Measurements from ENCODE around the gene EEFSEC. TPM values are rescaled to one million over a fixed set of nuclear protein-coding genes. Genes with fewer than 3 reads are reported as not detected.

The EEFSEC gene
- total RNA-seq, 1 donor from 2014 or later: 18.7 TPM

DNA sequence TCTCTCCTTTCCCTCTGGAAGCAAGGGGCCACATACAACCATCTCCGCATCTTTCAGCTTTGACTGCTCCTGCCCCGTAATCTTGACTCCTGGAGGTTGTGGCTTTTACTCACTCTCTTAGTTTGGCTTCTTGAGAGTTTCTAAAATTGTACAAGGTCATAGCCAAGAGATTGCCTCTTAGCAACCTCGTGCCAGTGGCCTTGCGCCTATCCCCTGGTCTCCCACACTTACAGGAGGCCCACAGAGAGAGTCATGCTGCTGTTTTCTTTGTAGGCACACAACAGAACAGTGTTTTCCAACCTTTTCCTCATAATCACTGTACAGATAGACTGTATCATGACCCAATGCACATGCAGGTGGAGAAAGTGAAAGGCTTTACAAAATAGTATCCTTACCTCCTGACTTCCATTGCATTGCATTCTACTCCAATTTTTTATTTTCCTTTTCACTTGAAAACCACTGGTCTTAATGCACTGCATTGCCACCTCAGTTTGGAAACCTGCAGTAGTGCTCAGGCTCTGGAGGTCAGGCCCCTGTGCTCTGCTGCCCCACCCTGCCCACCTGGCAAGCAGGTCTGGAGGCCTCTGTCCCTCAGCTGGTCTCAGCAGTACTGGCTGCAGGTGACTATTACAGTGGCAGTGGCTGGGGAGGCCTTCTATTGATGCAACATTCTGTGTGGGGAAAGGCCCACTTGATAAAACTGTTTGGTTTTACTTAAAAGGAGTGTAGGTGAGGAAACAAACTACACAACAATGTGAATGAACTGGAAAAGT lies 157.2 kb downstream of the EEFSEC start:
- Mint-ChIP-seq H3K9me3 (no peaks in the 10 kb centered on the region), H3K27me3 (ENCODE audit: insufficient read depth) (no peaks in the 10 kb centered on the region), H3K4me3 (no peak overlapping the region), H3K4me1 (ENCODE audit: low read depth) (no peaks in the 10 kb centered on the region), H3K36me3 (ENCODE audit: low read depth) (no peaks in the 10 kb centered on the region), H3K27ac (no peak overlapping the region)
- DNase-seq (ENCODE audit: low spot score): no peak
- intact Hi-C loops (cut with micrococcal nuclease): no loop called here

DNA sequence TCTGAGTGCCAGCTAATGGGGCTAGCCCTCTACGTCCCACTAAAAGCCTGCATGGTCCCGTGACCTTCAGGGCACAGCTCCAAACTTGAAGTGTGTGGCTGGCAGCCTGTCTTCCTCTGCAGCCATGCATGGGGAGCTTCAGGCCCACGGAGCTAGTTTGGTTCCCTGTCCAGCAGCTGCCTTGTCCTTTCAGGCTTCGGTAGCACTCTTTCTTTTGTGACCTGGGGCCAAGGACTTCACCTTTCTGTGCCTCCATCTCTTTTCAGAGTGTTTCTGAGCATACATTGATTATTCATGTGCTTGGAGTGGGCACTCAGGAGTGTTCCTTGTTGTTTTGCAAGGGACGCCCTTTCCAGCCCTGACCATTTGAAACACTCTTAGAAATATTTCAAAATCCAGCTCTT lies 158.2 kb downstream of the EEFSEC start:
- intact Hi-C loops (cut with micrococcal nuclease): no loop called here
- Mint-ChIP-seq H3K36me3 (ENCODE audit: low read depth) (peaks cover 2% of the 10 kb centered on the region), H3K4me3 (no peak overlapping the region)

DNA sequence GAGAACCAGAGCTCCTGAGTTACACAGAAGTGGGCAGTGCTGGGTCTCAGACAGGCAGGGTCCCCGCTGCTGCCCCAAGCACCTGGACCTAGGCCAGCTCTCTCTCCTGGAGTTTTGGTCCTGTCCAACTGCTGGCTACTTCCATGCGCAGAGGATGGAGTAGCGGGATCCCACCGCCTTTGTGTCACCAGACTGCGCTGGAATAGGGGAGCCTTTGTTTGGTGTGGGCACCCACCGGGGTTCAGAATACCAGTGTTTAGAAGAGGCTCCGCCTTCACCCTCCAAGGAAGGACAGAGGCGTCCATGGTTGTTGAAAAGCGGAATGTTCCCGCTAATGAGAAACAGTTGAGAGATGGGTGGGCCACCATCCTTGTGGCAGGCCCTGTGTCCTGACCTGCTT lies 159.0 kb downstream of the EEFSEC start:
- peaks cover 2% of the 10 kb centered on the region for H3K36me3 Mint-ChIP-seq (ENCODE audit: low read depth)
- no peaks in the 10 kb centered on the region for H3K27me3 Mint-ChIP-seq (ENCODE audit: insufficient read depth)
- H3K9me3 Mint-ChIP-seq: no peaks in the 10 kb centered on the region
- no peak overlapping the region for H3K27ac Mint-ChIP-seq
- no peak for DNase-seq (ENCODE audit: low spot score)
- no peak overlapping the region for H3K4me3 Mint-ChIP-seq
- peaks cover 9% of the 10 kb centered on the region for H3K4me1 Mint-ChIP-seq (ENCODE audit: low read depth)
- intact Hi-C loops (cut with micrococcal nuclease): no loop called here

More for the DNA sequence above, 158.2 kb downstream of the EEFSEC start:
- Mint-ChIP-seq H3K27ac (no peak overlapping the region), H3K9me3 (no peaks in the 10 kb centered on the region), H3K4me1 (ENCODE audit: low read depth) (peaks cover 6% of the 10 kb centered on the region), H3K27me3 (ENCODE audit: insufficient read depth) (no peaks in the 10 kb centered on the region)
- no peak for DNase-seq (ENCODE audit: low spot score)

DNA sequence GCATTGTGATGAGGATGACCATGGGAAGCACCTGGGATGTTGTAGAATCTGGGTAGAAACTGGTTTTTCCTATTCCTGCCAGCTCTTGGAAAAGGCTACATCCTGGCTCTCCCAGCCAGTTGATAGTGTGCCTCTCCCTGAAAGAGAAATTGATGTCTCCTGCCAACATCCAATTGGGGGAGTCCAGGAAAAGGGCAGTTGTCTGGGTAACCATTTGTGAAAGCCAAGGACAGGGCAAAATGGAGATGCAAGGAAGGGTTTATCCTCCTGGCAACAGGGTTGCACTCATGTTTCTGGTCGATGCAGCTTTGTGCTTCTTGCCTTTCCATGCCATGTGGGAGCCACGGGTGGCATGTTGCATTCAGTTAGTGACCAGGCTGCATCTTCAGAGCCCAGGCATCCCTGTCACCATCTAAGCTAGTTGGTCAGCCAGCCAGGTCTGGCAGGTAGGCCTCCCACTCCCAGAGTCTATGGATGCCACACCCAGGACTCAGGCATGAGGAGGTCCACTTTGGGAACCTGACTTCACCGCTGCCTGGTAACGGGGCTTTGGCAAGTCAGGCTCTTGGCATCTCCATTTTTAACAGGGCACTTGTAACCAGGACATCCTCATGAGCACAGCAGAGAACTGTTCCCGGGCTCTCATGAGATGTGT lies 159.9 kb downstream of the EEFSEC start:
- no peak for DNase-seq (ENCODE audit: low spot score)
- H3K27ac Mint-ChIP-seq: no peak overlapping the region

DNA sequence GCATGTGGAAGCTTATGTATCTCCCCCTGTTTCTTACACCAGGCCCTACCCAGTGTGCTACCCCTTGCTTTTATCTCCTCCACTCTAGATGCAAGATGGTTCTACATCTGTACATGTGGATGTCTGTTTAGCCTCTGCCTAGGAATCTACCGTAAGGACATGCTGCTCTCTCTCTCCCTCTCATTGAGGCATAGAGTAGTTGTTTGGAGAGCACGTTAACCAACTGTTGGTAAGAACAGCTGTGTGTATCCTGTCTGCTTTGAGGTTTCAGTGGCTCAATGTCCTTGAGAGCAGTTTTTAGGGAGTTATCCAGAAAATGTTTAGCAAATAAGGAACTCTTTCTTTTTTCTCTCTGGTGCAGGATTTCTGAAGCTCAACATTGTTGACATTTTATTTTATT lies 160.7 kb downstream of the EEFSEC start:
- Mint-ChIP-seq H3K36me3 (ENCODE audit: low read depth) (peaks cover 4% of the 10 kb centered on the region), H3K4me3 (no peak overlapping the region), H3K27ac (no peak overlapping the region), H3K9me3 (no peaks in the 10 kb centered on the region), H3K4me1 (ENCODE audit: low read depth) (peaks cover 9% of the 10 kb centered on the region), H3K27me3 (ENCODE audit: insufficient read depth) (no peaks in the 10 kb centered on the region)
- intact Hi-C loops (cut with micrococcal nuclease): no loop called here
- DNase-seq (ENCODE audit: low spot score): no peak

More for the DNA sequence above, 159.9 kb downstream of the EEFSEC start:
- Mint-ChIP-seq H3K9me3 (no peaks in the 10 kb centered on the region), H3K4me3 (no peak overlapping the region), H3K36me3 (ENCODE audit: low read depth) (peaks cover 2% of the 10 kb centered on the region), H3K27me3 (ENCODE audit: insufficient read depth) (no peaks in the 10 kb centered on the region), H3K4me1 (ENCODE audit: low read depth) (peaks cover 9% of the 10 kb centered on the region)
- intact Hi-C loops (cut with micrococcal nuclease): no loop called here

DNA sequence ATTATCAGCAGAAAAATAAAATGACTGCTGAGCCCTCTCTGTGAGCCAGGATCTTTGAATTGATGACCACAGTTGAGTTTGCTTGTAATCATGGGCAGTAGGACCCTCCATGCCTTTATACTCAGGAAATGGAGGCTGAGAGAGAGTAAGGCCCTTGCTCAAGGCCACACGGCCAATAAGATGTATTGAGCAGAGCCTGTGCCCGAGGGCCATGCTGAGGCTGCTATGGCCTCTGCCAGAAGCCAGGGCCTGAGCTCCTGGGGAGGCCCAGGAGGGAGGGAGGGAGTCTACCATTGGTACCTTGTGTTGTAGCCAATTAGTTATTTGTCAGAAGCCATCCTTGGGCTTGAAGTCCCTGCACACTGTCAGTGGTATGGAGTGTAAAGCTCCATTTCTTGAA lies 162.0 kb downstream of the EEFSEC start:
- Mint-ChIP-seq H3K4me3 (no peak overlapping the region), H3K4me1 (ENCODE audit: low read depth) (peaks cover 9% of the 10 kb centered on the region), H3K27ac (no peak overlapping the region), H3K27me3 (ENCODE audit: insufficient read depth) (no peaks in the 10 kb centered on the region), H3K36me3 (ENCODE audit: low read depth) (peaks cover 4% of the 10 kb centered on the region), H3K9me3 (no peaks in the 10 kb centered on the region)
- no peak for DNase-seq (ENCODE audit: low spot score)
- intact Hi-C loops (cut with micrococcal nuclease): no loop called here

DNA sequence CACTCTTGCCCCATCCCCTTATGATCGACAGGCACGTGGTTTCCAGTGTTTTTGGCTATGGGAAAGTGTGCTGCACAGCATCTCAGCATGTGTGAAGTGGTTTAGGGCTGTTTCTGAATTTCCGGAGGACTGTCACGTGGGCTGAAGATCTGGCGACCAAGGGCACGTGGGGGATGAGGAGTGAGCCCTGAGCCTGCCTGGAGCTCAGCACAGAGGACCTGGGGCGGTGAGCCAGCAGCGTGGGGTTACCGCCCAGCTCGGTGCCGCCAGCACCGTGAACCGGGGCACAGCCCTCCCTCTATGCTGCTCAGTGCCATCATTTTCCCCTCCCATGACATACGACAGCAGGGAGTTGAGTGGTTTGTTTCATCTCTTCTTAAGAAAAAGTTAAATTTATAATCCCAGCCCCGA lies 163.2 kb downstream of the EEFSEC start:
- Mint-ChIP-seq H3K27me3 (ENCODE audit: insufficient read depth) (no peaks in the 10 kb centered on the region), H3K27ac (peak overlapping the region; percentile 65), H3K9me3 (no peaks in the 10 kb centered on the region), H3K36me3 (ENCODE audit: low read depth) (peaks cover 4% of the 10 kb centered on the region), H3K4me1 (ENCODE audit: low read depth) (peaks cover 9% of the 10 kb centered on the region), H3K4me3 (peak overlapping the region; percentile 2)
- DNase-seq (ENCODE audit: low spot score): peak; percentile 26
- intact Hi-C loops (cut with micrococcal nuclease): no loop called here

DNA sequence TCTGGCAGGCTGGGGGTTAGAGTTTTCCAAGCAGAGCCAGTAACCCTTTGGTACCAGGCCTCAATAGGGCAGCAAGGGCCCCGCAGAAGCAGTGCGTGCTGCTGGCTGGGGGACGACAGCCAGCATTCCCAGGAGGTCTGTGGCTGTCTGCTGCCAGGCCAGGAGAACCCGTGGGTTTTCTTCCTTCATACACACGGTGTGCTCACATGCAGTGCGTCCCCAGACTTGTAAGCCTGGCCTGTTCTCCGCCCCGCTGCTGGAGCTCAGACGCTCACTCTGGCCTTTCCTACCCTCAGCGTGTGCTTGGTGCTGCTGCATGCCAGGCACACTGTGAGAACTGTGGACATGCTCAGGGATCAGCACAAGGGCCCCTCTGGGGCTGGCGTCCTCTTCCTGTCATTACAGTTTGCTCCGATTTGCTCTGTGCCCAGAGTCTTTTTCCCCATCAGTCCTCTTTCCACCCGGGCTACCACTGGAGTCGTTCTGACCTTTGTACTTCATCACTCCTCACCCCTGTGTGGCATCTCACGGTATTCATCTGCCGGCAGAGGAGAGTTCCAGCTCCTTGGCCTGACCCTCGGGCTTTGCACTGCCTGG lies 163.9 kb downstream of the EEFSEC start:
- Mint-ChIP-seq H3K4me1 (ENCODE audit: low read depth) (peaks cover 9% of the 10 kb centered on the region), H3K36me3 (ENCODE audit: low read depth) (peaks cover 4% of the 10 kb centered on the region), H3K27me3 (ENCODE audit: insufficient read depth) (no peaks in the 10 kb centered on the region), H3K9me3 (no peaks in the 10 kb centered on the region), H3K4me3 (no peak overlapping the region), H3K27ac (no peak overlapping the region)
- no peak for DNase-seq (ENCODE audit: low spot score)
- intact Hi-C loops (cut with micrococcal nuclease): no loop called here

DNA sequence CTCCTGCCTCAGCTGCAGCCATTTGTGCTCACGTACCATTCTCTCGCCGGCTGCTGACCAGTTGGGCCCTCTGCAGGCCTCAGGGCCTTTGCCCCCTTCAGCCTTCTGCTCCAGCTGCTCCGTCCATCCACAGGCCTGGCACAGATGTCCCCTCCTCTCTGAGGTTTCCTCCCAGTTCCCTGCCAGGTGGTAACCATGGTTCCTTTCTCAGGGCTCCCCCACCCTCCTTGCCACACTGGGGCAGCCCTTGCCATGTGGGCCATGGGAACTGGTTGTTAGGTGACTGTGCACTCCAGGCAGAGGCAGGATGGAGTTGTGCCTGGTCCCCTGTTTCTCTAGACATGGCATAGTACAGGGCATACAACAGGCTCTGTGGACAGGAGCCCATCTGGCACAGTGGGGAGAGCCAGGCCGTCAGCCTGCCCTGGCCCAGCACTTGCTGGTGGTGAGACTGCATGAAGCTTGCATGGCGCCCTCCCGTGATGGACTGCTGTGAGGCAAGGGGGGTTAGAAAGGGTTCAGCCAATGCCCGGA lies 164.5 kb downstream of the EEFSEC start:
- peaks cover 4% of the 10 kb centered on the region for H3K36me3 Mint-ChIP-seq (ENCODE audit: low read depth)

DNA sequence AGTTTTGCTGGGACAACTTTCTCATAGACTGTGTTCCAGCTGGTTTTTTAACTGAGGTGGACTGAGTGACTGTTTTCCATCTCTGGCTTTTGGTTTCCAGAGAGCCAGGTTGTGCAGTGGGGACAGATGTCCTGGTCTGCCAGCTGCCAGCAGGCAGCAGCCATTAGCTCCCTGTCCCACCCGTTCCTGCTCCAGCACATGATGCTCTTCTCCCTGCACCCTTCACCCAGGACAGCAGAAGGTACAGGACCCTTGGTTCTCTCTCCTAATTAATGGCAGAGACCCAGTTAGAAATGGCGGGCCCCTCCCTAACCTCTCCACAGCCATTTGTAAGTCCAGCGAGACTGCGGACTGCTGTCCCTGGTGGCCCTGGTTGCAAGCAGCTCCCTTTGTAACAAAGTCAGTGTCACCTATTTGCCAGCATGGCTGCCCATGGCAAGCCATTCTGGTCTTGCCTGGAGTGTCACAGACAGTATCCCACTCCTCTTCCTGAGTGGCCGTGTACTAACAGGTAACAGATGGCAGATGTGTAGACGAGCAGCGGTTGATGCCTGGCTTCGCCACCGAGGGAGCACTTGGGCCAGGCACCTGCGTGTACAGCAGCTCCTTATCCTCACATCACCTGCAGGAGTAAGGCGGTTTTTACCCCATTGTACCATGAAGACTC lies 165.1 kb downstream of the EEFSEC start:
- intact Hi-C loops (cut with micrococcal nuclease): no loop called here
- peaks cover 4% of the 10 kb centered on the region for H3K36me3 Mint-ChIP-seq (ENCODE audit: low read depth)

More for the DNA sequence above, 164.5 kb downstream of the EEFSEC start:
- no peak for DNase-seq (ENCODE audit: low spot score)
- no peaks in the 10 kb centered on the region for H3K9me3 Mint-ChIP-seq
- intact Hi-C loops (cut with micrococcal nuclease): no loop called here
- no peak overlapping the region for H3K4me3 Mint-ChIP-seq
- H3K27me3 Mint-ChIP-seq (ENCODE audit: insufficient read depth): no peaks in the 10 kb centered on the region
- H3K4me1 Mint-ChIP-seq (ENCODE audit: low read depth): peaks cover 9% of the 10 kb centered on the region
- no peak overlapping the region for H3K27ac Mint-ChIP-seq

DNA sequence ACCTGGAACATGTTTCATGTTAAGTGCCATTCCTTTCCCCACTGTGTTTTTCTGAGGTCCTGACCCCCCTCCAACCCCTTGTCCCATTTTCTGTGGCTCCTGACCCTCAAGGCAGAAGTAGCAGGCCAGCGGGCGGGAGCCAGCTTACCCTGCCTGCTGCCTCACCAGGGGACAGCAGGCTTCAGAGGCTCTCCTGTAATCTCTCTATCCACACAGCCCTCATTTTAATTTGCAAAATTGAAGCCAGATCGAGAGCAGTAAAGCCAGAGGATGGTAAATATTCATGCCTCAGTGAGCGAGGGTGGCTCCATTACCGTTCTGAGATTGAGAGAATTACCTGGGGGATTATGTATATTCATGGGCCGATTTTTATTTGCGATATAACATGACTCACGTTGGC lies 165.8 kb downstream of the EEFSEC start:
- Mint-ChIP-seq H3K27me3 (ENCODE audit: insufficient read depth) (no peaks in the 10 kb centered on the region), H3K9me3 (no peaks in the 10 kb centered on the region), H3K27ac (no peak overlapping the region), H3K4me1 (ENCODE audit: low read depth) (peaks cover 9% of the 10 kb centered on the region), H3K4me3 (no peak overlapping the region), H3K36me3 (ENCODE audit: low read depth) (peaks cover 4% of the 10 kb centered on the region)
- DNase-seq (ENCODE audit: low spot score): no peak
- intact Hi-C loops (cut with micrococcal nuclease): no loop called here

More for the DNA sequence above, 165.1 kb downstream of the EEFSEC start:
- Mint-ChIP-seq H3K27ac (no peak overlapping the region), H3K4me3 (no peak overlapping the region), H3K4me1 (ENCODE audit: low read depth) (peaks cover 9% of the 10 kb centered on the region), H3K9me3 (no peaks in the 10 kb centered on the region), H3K27me3 (ENCODE audit: insufficient read depth) (no peaks in the 10 kb centered on the region)
- no peak for DNase-seq (ENCODE audit: low spot score)

DNA sequence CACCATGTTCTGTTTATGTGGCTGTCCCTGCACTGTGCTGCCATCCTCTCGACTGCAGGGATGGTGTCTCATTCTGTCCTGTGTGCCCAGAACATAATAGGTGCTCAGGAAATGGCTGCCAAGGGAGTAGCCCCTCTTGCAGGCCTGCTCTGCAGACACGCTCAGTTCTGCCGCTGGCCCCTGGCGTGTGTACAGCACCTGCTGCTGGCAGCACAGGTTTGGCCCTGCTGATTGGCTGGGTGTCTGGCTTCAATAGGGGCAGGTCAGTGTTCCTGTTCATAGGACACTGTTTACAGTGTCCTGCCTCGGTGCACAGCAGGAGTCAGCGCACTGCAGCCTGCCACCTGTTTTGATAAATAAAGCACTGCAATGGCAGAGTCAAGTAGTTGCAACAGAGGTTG lies 166.5 kb downstream of the EEFSEC start:
- intact Hi-C loops (cut with micrococcal nuclease): no loop called here
- no peak overlapping the region for H3K4me3 Mint-ChIP-seq
- H3K4me1 Mint-ChIP-seq (ENCODE audit: low read depth): peaks cover 9% of the 10 kb centered on the region
- no peaks in the 10 kb centered on the region for H3K27me3 Mint-ChIP-seq (ENCODE audit: insufficient read depth)
- no peak for DNase-seq (ENCODE audit: low spot score)
- no peaks in the 10 kb centered on the region for H3K9me3 Mint-ChIP-seq
- H3K36me3 Mint-ChIP-seq (ENCODE audit: low read depth): peaks cover 4% of the 10 kb centered on the region
- no peak overlapping the region for H3K27ac Mint-ChIP-seq

Data from activated T-helper 1 cell treated with anti-CD3 and anti-CD28 coated beads, Interleukin-12 subunit alpha, Interleukin-12 subunit beta, Interleukin-2, Interleukin-4 antibody, amounts not matched to agents 30 ng/mL and 10 ng/mL and 1 ng/mL, durations not matched to agents 14 hours and 24 hours and 36 hours (primary cell).